Measurements from ENCODE around the gene IPP. TPM values are rescaled to one million over a fixed set of nuclear protein-coding genes. Genes with fewer than 3 reads are reported as not detected.
"Not testable (repeated sequence)": the region's sequence is repeated elsewhere in the genome, so short reads cannot be mapped to it uniquely, and the experiment has no call there.

The IPP gene
- total RNA-seq, 3 donors from 2014 or later: 18.4 to 21.1 (median 19.2) TPM

GRCh38 chr1:45752441-45753052, 2.1 kb upstream of the IPP start:
- no peaks in the 10 kb centered on the region for H3K36me3 ChIP-seq (ENCODE audit: low read depth)
- no peak overlapping the region for H3K4me3 ChIP-seq
- no peak for DNase-seq
- H3K9me3 ChIP-seq: peaks cover 10% of the 10 kb centered on the region
- intact Hi-C loops (cut with DNase I, micrococcal nuclease): no loop called here
- no peak for TF ChIP-seq CTCF (IDR thresholded peaks at IDR 0.05)
- H3K4me1 ChIP-seq (ENCODE audit: low read depth): peaks cover 7% of the 10 kb centered on the region
- ATAC-seq: no peak

GRCh38 chr1:45752014-45752413, 1.6 kb upstream of the IPP start:
- Histone ChIP-seq H3K4me3 (no peak overlapping the region), H3K36me3 (ENCODE audit: low read depth) (no peaks in the 10 kb centered on the region), H3K4me1 (ENCODE audit: low read depth) (peaks cover 7% of the 10 kb centered on the region), H3K9me3 (peaks cover 10% of the 10 kb centered on the region)
- TF ChIP-seq CTCF (IDR thresholded peaks at IDR 0.05): no peak
- no peak for DNase-seq
- ATAC-seq: no peak
- intact Hi-C loops (cut with DNase I, micrococcal nuclease): no loop called here

- ATAC-seq; H3K4me1 ChIP-seq (ENCODE audit: low read depth); H3K4me3 ChIP-seq; H3K36me3 ChIP-seq (ENCODE audit: low read depth); H3K9me3 ChIP-seq; intact Hi-C loops (cut with DNase I, micrococcal nuclease): not testable (repeated sequence)
- peak in 1 of 3 donors; percentile 30 for DNase-seq
These were observed 786 bp upstream of the IPP start for GRCh38 chr1:45751039-45751838.

GRCh38 chr1:45746922-45747321, 3.5 kb downstream of the IPP start:
- intact Hi-C loops (cut with DNase I, micrococcal nuclease): no loop called here
- no peaks in the 10 kb centered on the region for H3K36me3 ChIP-seq (ENCODE audit: low read depth)
- peaks cover 7% of the 10 kb centered on the region for H3K4me1 ChIP-seq (ENCODE audit: low read depth)
- H3K4me3 ChIP-seq: no peak overlapping the region
- DNase-seq (no peak), ATAC-seq (no peak)
- no peak for TF ChIP-seq CTCF (IDR thresholded peaks at IDR 0.05)
- H3K9me3 ChIP-seq: no peaks in the 10 kb centered on the region

GRCh38 chr1:45739641-45740156, 10.8 kb downstream of the IPP start:
- H3K36me3 ChIP-seq (ENCODE audit: low read depth); H3K4me1 ChIP-seq (ENCODE audit: low read depth); ATAC-seq; H3K9me3 ChIP-seq; intact Hi-C loops (cut with DNase I, micrococcal nuclease); DNase-seq; H3K4me3 ChIP-seq: not testable (repeated sequence)

- ATAC-seq (no peak), DNase-seq (no peak)
- Histone ChIP-seq H3K4me1 (ENCODE audit: low read depth) (no peaks in the 10 kb centered on the region), H3K36me3 (ENCODE audit: low read depth) (no peaks in the 10 kb centered on the region), H3K9me3 (no peaks in the 10 kb centered on the region), H3K4me3 (no peak overlapping the region)
- TF ChIP-seq CTCF (IDR thresholded peaks at IDR 0.05): no peak
- intact Hi-C loops (cut with DNase I, micrococcal nuclease): no loop called here
These were observed 11.3 kb downstream of the IPP start for GRCh38 chr1:45739137-45739536.

All from mucosa of descending colon (tissue), 3 donors.